OCI-LY3 (cell line): ENCODE measurements around the gene OGT.

Experiments used
- H2AFZ ChIP-seq: fragments of 200-600, 300-600 bp; shearing (Covaris generic); 2 replicates; pipeline ENCODE4 v1.6.0; 2014; ENCODE audit warnings: antibody characterized with exemption, low read depth, low read length
- H3K27ac ChIP-seq: fragments of 200-600, 300-600 bp; sonication (generic); 2 replicates; pipeline ENCODE4 v1.5.1; 2014; ENCODE audit warnings: mild to moderate bottlenecking, low read length, moderate library complexity, mixed read lengths
- H3K27me3 ChIP-seq: fragments of 200-600, 300-600 bp; sonication (generic); 2 replicates; pipeline ENCODE4 v1.6.1; 2014; ENCODE audit warnings: low read depth, low read length, mixed read lengths
- H3K36me3 ChIP-seq: fragments of 200-600, 300-600 bp; sonication (generic); replicated peaks from 2 replicates; pipeline ENCODE3; 2014; ENCODE audit warnings: low read depth, low read length, mixed read lengths
- H3K4me1 ChIP-seq: fragments of 300-600, 200-600 bp; sonication (generic); 2 replicates; pipeline ENCODE4 v1.6.1; 2014; ENCODE audit warnings: low read length, mixed read lengths
- H3K4me2 ChIP-seq: fragments of 200-600, 300-600 bp; sonication (generic); 2 replicates; pipeline ENCODE4 v1.6.1; 2014; ENCODE audit warnings: low read length, mixed read lengths
- H3K4me3 ChIP-seq: fragments of 300-600, 200-600 bp; sonication (generic); 2 replicates; pipeline ENCODE4 v1.5.1; 2014; ENCODE audit warnings: antibody characterized with exemption, mild to moderate bottlenecking, low read length, moderate library complexity
- H3K79me2 ChIP-seq: fragments of 300-600, 200-600 bp; shearing (Covaris generic); 2 replicates; pipeline ENCODE4 v1.6.1; 2014; ENCODE audit warnings: mild to moderate bottlenecking, low read length, mixed read lengths
- H3K9ac ChIP-seq: fragments of 300-600, 200-600 bp; shearing (Covaris generic); 2 replicates; pipeline ENCODE4 v1.6.0; 2014; ENCODE audit warnings: mild to moderate bottlenecking, low read length, moderate library complexity
- H3K9me3 ChIP-seq: fragments of 200-600, 300-600 bp; shearing (Covaris generic); 2 replicates; pipeline ENCODE4 v1.6.1; 2014; ENCODE audit warnings: low read length, mixed read lengths; ENCODE audit not compliant: insufficient read depth
- H4K20me1 ChIP-seq: fragments of 200-600, 300-600 bp; sonication (generic); 2 replicates; pipeline ENCODE4 v1.6.1; 2016; ENCODE audit warnings: low read length, mixed read lengths; ENCODE audit not compliant: insufficient read depth
- EZH2phosphoT487 ChIP-seq: fragments of 200-600 bp; shearing (Covaris generic); IDR thresholded peaks from 2 replicates; pipeline ENCODE4 v1.6.1; 2018; ENCODE audit warnings: antibody characterized with exemption, mixed run types, low read depth
- TF ChIP-seq, protein P1 (sequence below): fragments of 200-600, 300-600 bp; sonication (generic); IDR thresholded peaks from 2 replicates; pipeline ENCODE4 v1.5.1; 2014; ENCODE audit warnings: antibody characterized with exemption, low read length, low read depth

The OGT gene

DNA sequence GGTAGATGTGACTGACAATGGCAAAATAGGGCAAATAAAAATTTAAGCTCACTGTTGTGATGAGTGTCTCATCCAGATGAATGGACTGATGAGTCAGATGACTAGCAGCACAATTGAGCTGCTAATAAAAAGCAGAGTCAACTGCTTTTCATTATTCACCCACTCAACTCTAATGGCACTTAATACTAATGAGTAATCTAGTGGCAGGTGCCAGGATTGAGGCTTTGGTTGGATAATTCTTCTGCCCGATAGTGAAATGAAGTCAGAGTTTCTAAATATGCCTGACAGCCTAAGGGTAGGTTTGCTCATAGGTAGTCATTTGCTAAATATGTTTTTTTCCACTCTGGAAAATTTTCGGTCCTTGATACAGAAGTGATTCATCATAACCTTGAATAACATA lies 10.4 kb downstream of the OGT start:
- H3K4me1 ChIP-seq: peaks cover 51% of the 10 kb centered on the region
- peaks cover 99% of the 10 kb centered on the region for H3K79me2 ChIP-seq
- no peak overlapping the region for H3K9ac ChIP-seq
- H2AFZ ChIP-seq: no peak overlapping the region
- peaks cover 93% of the 10 kb centered on the region for H4K20me1 ChIP-seq
- H3K36me3 ChIP-seq: peaks cover 73% of the 10 kb centered on the region
- H3K27me3 ChIP-seq: no peaks in the 10 kb centered on the region
- TF ChIP-seq, protein P1, sequence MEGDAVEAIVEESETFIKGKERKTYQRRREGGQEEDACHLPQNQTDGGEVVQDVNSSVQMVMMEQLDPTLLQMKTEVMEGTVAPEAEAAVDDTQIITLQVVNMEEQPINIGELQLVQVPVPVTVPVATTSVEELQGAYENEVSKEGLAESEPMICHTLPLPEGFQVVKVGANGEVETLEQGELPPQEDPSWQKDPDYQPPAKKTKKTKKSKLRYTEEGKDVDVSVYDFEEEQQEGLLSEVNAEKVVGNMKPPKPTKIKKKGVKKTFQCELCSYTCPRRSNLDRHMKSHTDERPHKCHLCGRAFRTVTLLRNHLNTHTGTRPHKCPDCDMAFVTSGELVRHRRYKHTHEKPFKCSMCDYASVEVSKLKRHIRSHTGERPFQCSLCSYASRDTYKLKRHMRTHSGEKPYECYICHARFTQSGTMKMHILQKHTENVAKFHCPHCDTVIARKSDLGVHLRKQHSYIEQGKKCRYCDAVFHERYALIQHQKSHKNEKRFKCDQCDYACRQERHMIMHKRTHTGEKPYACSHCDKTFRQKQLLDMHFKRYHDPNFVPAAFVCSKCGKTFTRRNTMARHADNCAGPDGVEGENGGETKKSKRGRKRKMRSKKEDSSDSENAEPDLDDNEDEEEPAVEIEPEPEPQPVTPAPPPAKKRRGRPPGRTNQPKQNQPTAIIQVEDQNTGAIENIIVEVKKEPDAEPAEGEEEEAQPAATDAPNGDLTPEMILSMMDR: no peak
- no peak for TF ChIP-seq EZH2phosphoT487
- no peak overlapping the region for H3K4me3 ChIP-seq
- H3K4me2 ChIP-seq: peak overlapping the region; percentile 64
- no peaks in the 10 kb centered on the region for H3K9me3 ChIP-seq
- no peak overlapping the region for H3K27ac ChIP-seq

DNA sequence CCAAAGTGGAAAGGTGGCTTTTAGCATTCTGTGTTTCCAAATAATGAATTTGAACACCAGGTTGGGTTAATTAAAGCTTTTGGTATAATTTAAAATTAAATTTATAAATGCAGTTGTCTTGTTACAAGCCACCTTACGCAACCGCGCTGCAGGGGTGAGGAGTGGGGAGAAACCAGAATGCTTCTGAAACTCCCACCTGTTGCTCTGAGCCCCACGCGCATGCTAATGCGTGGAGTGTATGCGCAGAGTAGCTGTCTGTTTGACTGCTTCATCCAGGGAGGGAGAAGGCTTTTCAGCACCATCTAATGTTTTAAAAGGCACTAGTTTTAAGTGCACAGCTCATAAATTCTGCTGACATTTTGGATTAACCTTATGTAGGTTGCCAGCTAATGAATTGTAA lies 12.5 kb downstream of the OGT start:
- peaks cover 80% of the 10 kb centered on the region for H4K20me1 ChIP-seq
- TF ChIP-seq, protein P1: no peak
- no peak for TF ChIP-seq EZH2phosphoT487
- no peak overlapping the region for H3K4me3 ChIP-seq
- no peak overlapping the region for H2AFZ ChIP-seq
- no peak overlapping the region for H3K27ac ChIP-seq
- peaks cover 98% of the 10 kb centered on the region for H3K79me2 ChIP-seq
- no peak overlapping the region for H3K4me2 ChIP-seq
- H3K9ac ChIP-seq: no peak overlapping the region
- no peaks in the 10 kb centered on the region for H3K9me3 ChIP-seq
- peaks cover 31% of the 10 kb centered on the region for H3K4me1 ChIP-seq
- peaks cover 71% of the 10 kb centered on the region for H3K36me3 ChIP-seq
- H3K27me3 ChIP-seq: no peaks in the 10 kb centered on the region

DNA sequence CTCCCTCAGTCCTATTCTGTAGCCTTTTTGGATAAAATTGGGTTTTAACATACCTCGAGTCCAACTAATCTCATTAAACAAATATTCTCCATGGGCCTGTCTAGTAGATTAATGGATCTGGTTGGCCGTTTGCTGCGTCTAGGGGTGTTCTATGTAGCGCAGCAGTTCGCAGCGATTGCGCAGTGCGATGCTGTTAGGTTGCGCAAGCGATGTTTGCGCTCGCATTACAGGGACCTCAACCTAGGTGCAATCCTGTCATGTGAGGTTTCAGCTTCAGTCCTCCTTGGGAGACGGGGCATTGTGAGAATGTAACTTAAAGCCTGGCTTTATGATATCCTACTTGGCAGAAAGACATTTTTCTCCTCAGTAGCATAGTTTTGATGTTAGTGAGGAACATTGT lies 14.0 kb downstream of the OGT start:
- Histone ChIP-seq H3K27ac (no peak overlapping the region), H3K9ac (no peak overlapping the region), H3K27me3 (no peaks in the 10 kb centered on the region), H2AFZ (no peak overlapping the region), H3K4me1 (peaks cover 16% of the 10 kb centered on the region), H3K79me2 (peaks cover 91% of the 10 kb centered on the region), H4K20me1 (peaks cover 70% of the 10 kb centered on the region), H3K4me3 (no peak overlapping the region), H3K36me3 (peaks cover 73% of the 10 kb centered on the region), H3K4me2 (no peak overlapping the region), H3K9me3 (no peaks in the 10 kb centered on the region)
- TF ChIP-seq, protein P1: no peak
- TF ChIP-seq EZH2phosphoT487: no peak

DNA sequence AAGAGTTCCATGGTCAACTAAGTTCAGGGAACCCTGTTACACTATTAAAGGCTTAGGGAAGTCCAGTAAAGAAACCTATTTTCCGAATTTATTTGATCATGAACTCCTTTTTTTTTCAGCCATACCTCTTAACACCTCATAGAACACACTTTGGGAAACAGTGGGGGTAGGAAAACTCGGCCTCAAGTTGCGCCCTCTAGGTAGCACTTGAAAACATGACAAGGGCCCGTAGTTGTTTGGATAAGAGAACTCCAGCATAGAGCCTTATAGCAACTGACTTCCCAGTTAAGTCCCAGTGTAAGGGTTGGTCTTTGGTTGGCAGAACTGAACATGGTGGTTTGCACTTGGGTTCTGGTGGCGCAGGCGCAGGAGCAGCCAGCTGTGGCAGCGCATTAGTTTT lies 14.4 kb downstream of the OGT start:
- H3K4me1 ChIP-seq: peaks cover 11% of the 10 kb centered on the region
- no peak overlapping the region for H3K4me3 ChIP-seq
- no peaks in the 10 kb centered on the region for H3K9me3 ChIP-seq
- H4K20me1 ChIP-seq: peaks cover 66% of the 10 kb centered on the region
- H3K79me2 ChIP-seq: peaks cover 91% of the 10 kb centered on the region
- no peaks in the 10 kb centered on the region for H3K27me3 ChIP-seq
- H3K36me3 ChIP-seq: peaks cover 68% of the 10 kb centered on the region
- no peak overlapping the region for H3K27ac ChIP-seq
- no peak overlapping the region for H3K4me2 ChIP-seq
- TF ChIP-seq, protein P1: no peak
- TF ChIP-seq EZH2phosphoT487: no peak
- no peak overlapping the region for H2AFZ ChIP-seq
- no peak overlapping the region for H3K9ac ChIP-seq
